Psoas muscle (tissue), 8 donors: ENCODE measurements around the gene CHRND. TPM values are rescaled to one million over a fixed set of nuclear protein-coding genes. Genes with fewer than 3 reads are reported as not detected.
A peak's percentile ranks its signal among the peaks of the same experiment; 100 is the strongest.
"Not testable (repeated sequence)": the region's sequence is repeated elsewhere in the genome, so short reads cannot be mapped to it uniquely, and the experiment has no call there.

Experiments used
- ATAC-seq, 4 donors: fragments of 200-7000 bp; cut with Tn5 transposase; one replicate each; pipeline ENCODE4 v1.9.1; 2020; ENCODE audit warnings: moderate library complexity in 3 of 4, mild to moderate bottlenecking in 2 of 4
- DNase-seq, 2 donors: peaks; one replicate each; pipeline ENCODE4 v3.0.0-alpha.2; 2020
- H3K27ac ChIP-seq: fragments of 200-600 bp; one replicate; pipeline ENCODE4 v1.8.0; 2022
- H3K27me3 ChIP-seq, 3 donors: fragments of 200-600 bp in 1 of 3; one replicate each; pipeline versions ENCODE4 v1.6.1 to v1.8.0; 2013 to 2022; ENCODE audit warnings: low read length in 2 of 3, mild to moderate bottlenecking in 2 of 3, moderate library complexity in 1 of 3; ENCODE audit not compliant: insufficient read depth in 3 of 3
- H3K36me3 ChIP-seq, 2 donors: fragments of 200-600 bp in 1 of 2; one replicate each; pipeline versions ENCODE4 v1.6.1 to v1.8.0; 2013 to 2022; ENCODE audit warnings: low read depth in 1 of 2, mild to moderate bottlenecking in 1 of 2, moderate library complexity in 1 of 2; ENCODE audit not compliant: insufficient read depth in 1 of 2
- H3K4me1 ChIP-seq: fragments of 200-600 bp; one replicate; pipeline ENCODE4 v1.8.0; 2022
- H3K4me3 ChIP-seq: fragments of 200-600 bp; one replicate; pipeline ENCODE4 v1.8.0; 2022; ENCODE audit warnings: mild to moderate bottlenecking
- H3K9me3 ChIP-seq: fragments of 200-600 bp; one replicate; pipeline ENCODE4 v1.8.0; 2022
- CTCF ChIP-seq: fragments of 200-600 bp; IDR thresholded peaks from one replicate; pipeline ENCODE4 v1.8.0; 2022; ENCODE audit warnings: antibody characterized with exemption
- WGBS, 3 donors: extraction: QIAGEN DNeasy Blood & Tissue Kit; methylation state at CpG; one replicate each; pipeline versions ENCODE4 v1.1.6 to v1.1.7; 2013; 5-methylcytosine and 5-hydroxymethylcytosine counted together
- intact Hi-C, 2 donors: fragments of 100-400 bp; cut with DNase I; formaldehyde crosslinking; loops; one replicate each; pipeline versions ENCODE4 v1.11.0 to v1.14.2; 2022
- polyA plus RNA-seq, 3 donors: library from polyadenylated mRNA; stranded (reverse); fragments of 200-250 nt; gene quantifications; one replicate each; pipeline ENCODE4 v1.2.3, GENCODE V29; 2013
- total RNA-seq, 4 donors: library from RNA; stranded (reverse); fragmentation: NEBNext Ultra II Directional in 2 of 4; extraction: Animal tissue kit (Norgen Biotek cat#: 25700) in 2 of 4; gene quantifications; one replicate each; pipeline versions ENCODE4 v1.2.1 to v1.2.4, GENCODE V29; 2021 to 2023
- donor health status: healthy with polysubstance abuse.
- donor health status: DM: no; HTN: no; CAD: no; lungs with moderate emphysema.
- donor health status: Bipolar disorder and iron deficiency.
- donor health status: healthy.
- donor health status: DM: yes; HTN: yes; CAD: no.
- donor health status: DM: no; HTN: no; CAD: no.
- donor health status: DM: no; HTN: no; CAD: no.
- donor health status: DM: yes; HTN: yes; CAD: no.

Gene CHRND
- total and polyA plus RNA-seq, 7 donors: 6.5 to 300 (median 58.8) TPM

GRCh38 chr2:232567721-232568120 is 41.8 kb downstream of the CHRND start:
- no peak for ATAC-seq
- no peak overlapping the region for H3K4me3 ChIP-seq
- H3K27ac ChIP-seq: peak overlapping the region; percentile 92
- no peak for DNase-seq
- H3K27me3 ChIP-seq: no peaks in the 10 kb centered on the region
- no peaks in the 10 kb centered on the region for H3K9me3 ChIP-seq
- H3K4me1 ChIP-seq: peaks cover 43% of the 10 kb centered on the region
- intact Hi-C loops: loop anchor here in 1 of 2 donors (2.0 kb wide), 1 partner anchor 41 kb away; the partner anchor contains the start of gene CHRND
- TF ChIP-seq CTCF: no peak
- peaks cover 31 to 89% of the 10 kb centered on the region in 2 donors for H3K36me3 ChIP-seq

GRCh38 chr2:232568161-232568560 is 42.2 kb downstream of the CHRND start:
- WGBS, 3 donors: 45 to 77% (median 51%) methylated on average over 5 of the region's 5 CpGs
- intact Hi-C loops: loop anchor here in 1 of 2 donors (2.0 kb wide), 1 partner anchor 41 kb away; the partner anchor contains the start of gene CHRND
- H3K27ac ChIP-seq: peak overlapping the region; percentile 92
- H3K36me3 ChIP-seq: peaks cover 31 to 88% of the 10 kb centered on the region in 2 donors
- H3K4me1 ChIP-seq: peaks cover 45% of the 10 kb centered on the region
- no peak overlapping the region for H3K4me3 ChIP-seq
- peak in 1 of 2 donors; percentile 57 for DNase-seq
- no peaks in the 10 kb centered on the region for H3K27me3 ChIP-seq
- ATAC-seq: peak; percentile 64 to 80 (median 76)
- no peaks in the 10 kb centered on the region for H3K9me3 ChIP-seq
- TF ChIP-seq CTCF: no peak

- DNase-seq (no peak), ATAC-seq (no peak)
- Histone ChIP-seq H3K4me3 (no peak overlapping the region), H3K36me3 (peaks cover 24 to 77% of the 10 kb centered on the region in 2 donors), H3K4me1 (peaks cover 52% of the 10 kb centered on the region), H3K27me3 (no peaks in the 10 kb centered on the region), H3K27ac (peak overlapping the region; percentile 92), H3K9me3 (no peaks in the 10 kb centered on the region)
- intact Hi-C loops: loop anchor here in 1 of 2 donors (2.0 kb wide), 1 partner anchor 43 kb away; the partner anchor contains the start of gene CHRND
- 93 to 94% (median 94%) methylated on average over 9 of the region's 9 CpGs for WGBS, 3 donors
- no peak for TF ChIP-seq CTCF
Observed at GRCh38 chr2:232569541-232569940, 43.6 kb downstream of the CHRND start.

- H3K27me3 ChIP-seq, DNase-seq, H3K9me3 ChIP-seq, intact Hi-C loops, H3K4me3 ChIP-seq: not testable (repeated sequence)
- ATAC-seq: peak in 1 of 4 donors; percentile 19
- WGBS, 3 donors: 32 to 73% (median 47%) methylated on average over 6 of the region's 6 CpGs
- Histone ChIP-seq H3K4me1 (peaks cover 54% of the 10 kb centered on the region), H3K36me3 (peaks cover 24 to 68% of the 10 kb centered on the region in 2 donors), H3K27ac (peak overlapping the region; percentile 92)
Observed at GRCh38 chr2:232570481-232570880, 44.5 kb downstream of the CHRND start.

GRCh38 chr2:232571026-232571474 is 45.1 kb downstream of the CHRND start:
- WGBS, 3 donors: 65 to 77% (median 69%) methylated on average over 7 of the region's 7 CpGs
- intact Hi-C loops: no loop called here
- Histone ChIP-seq H3K27me3 (no peaks in the 10 kb centered on the region), H3K4me1 (peaks cover 51% of the 10 kb centered on the region), H3K9me3 (no peaks in the 10 kb centered on the region), H3K36me3 (peaks cover 18 to 62% of the 10 kb centered on the region in 2 donors), H3K27ac (peak overlapping the region; percentile 92), H3K4me3 (no peak overlapping the region)
- TF ChIP-seq CTCF: no peak
- DNase-seq (no peak), ATAC-seq (no peak)
